Spleen (tissue), 11 donors: ENCODE data around the gene CHRNG. TPM values are rescaled to one million over a fixed set of nuclear protein-coding genes. Genes with fewer than 3 reads are reported as not detected.

Experiments
- DNase-seq: peaks from one replicate; pipeline ENCODE4 v3.0.0-alpha.2; 2020
- H3K27ac ChIP-seq, 8 donors: fragments of 200-600 bp; sonication (generic) in 7 of 8; 1 replicate in 4 of 8; 2 replicates in 4 of 8; pipeline versions ENCODE4 v1.5.0 to v1.8.0; 2016 to 2021; ENCODE audit warnings: inconsistent platforms in 4 of 8, mild to moderate bottlenecking in 4 of 8, moderate library complexity in 1 of 8
- H3K27me3 ChIP-seq, 7 donors: fragments of 200-600 bp; sonication (generic) in 6 of 7; replicated peaks in 1 of 7; 1 replicate in 4 of 7; 2 replicates in 3 of 7; pipeline versions ENCODE4 v1.5.0 to v1.8.0; 2016 to 2021; ENCODE audit warnings: inconsistent platforms in 3 of 7, mild to moderate bottlenecking in 1 of 7
- H3K36me3 ChIP-seq, 6 donors: fragments of 200-600 bp; sonication (generic) in 5 of 6; 1 replicate in 4 of 6; 2 replicates in 2 of 6; pipeline versions ENCODE4 v1.5.0 to v1.8.0; 2016 to 2021; ENCODE audit warnings: inconsistent platforms in 2 of 6
- H3K4me1 ChIP-seq, 6 donors: fragments of 200-600 bp; sonication (generic) in 5 of 6; 1 replicate in 3 of 6; 2 replicates in 3 of 6; pipeline versions ENCODE4 v1.5.0 to v1.8.0; 2016 to 2021; ENCODE audit warnings: inconsistent platforms in 3 of 6
- H3K4me3 ChIP-seq, 8 donors: fragments of 200-600 bp; sonication (generic) in 7 of 8; 1 replicate in 4 of 8; 2 replicates in 4 of 8; pipeline versions ENCODE4 v1.5.0 to v1.8.0; 2016 to 2021; ENCODE audit warnings: inconsistent platforms in 4 of 8, mild to moderate bottlenecking in 4 of 8, moderate library complexity in 2 of 8
- H3K9me3 ChIP-seq, 8 donors: fragments of 200-600 bp; sonication (generic) in 7 of 8; 1 replicate in 4 of 8; 2 replicates in 4 of 8; pipeline versions ENCODE4 v1.5.0 to v1.8.0; 2016 to 2021; ENCODE audit warnings: inconsistent platforms in 4 of 8
- CTCF ChIP-seq, 11 experiments: fragments of 200-600 bp in 7 of 11; fragments of 450-650 bp in 4 of 11; sonication (generic) in 4 of 11; IDR thresholded peaks in 8 of 11; conservative IDR thresholded peaks in 3 of 11; 1 replicate in 7 of 11; 2 replicates in 4 of 11; pipeline versions ENCODE4 v1.4.0 to v1.8.0; 2016 to 2021; ENCODE audit warnings: antibody characterized with exemption in 11 of 11, inconsistent platforms in 4 of 11, mild to moderate bottlenecking in 1 of 11
- POLR2A ChIP-seq, 3 donors: fragments of 450-650 bp; IDR thresholded peaks; one replicate each; pipeline ENCODE4 v1.5.1; 2017; ENCODE audit warnings: antibody characterized with exemption in 3 of 3, mild to moderate bottlenecking in 1 of 3
- POLR2AphosphoS5 ChIP-seq, 3 donors: sonication (generic); formaldehyde crosslinking; IDR thresholded peaks; one replicate each; pipeline ENCODE4 v1.5.1; 2017; ENCODE audit warnings: antibody characterized with exemption in 3 of 3
- WGBS, 5 donors: extraction: QIAGEN DNeasy Blood & Tissue Kit in 3 of 5; methylation state at CpG; one replicate each; pipeline versions ENCODE4 v1.1.5 to v1.1.7; 2013 to 2018; 5-methylcytosine and 5-hydroxymethylcytosine counted together
- intact Hi-C: fragments of 100-400 bp; cut with DNase I; formaldehyde crosslinking; loops from one replicate; pipeline ENCODE4 v1.15.0; 2023; ENCODE audit warnings: low total_unique reads
- polyA plus RNA-seq, 3 donors: library from polyadenylated mRNA; stranded (reverse); fragments of 200-250 nt; gene quantifications; one replicate each; pipeline ENCODE4 v1.2.1, GENCODE V29; 2013
- total RNA-seq, 7 donors: library from RNA; depleted of rRNA in 3 of 7; stranded (reverse); fragments of >200 nt in 3 of 7; fragmentation: NEBNext Ultra II Directional in 4 of 7; extraction: Animal tissue kit (Norgen Biotek cat#: 25700) in 4 of 7; gene quantifications; one replicate each; pipeline versions ENCODE4 v1.1.0 to v1.2.1, GENCODE V29; 2016 to 2021
- donor health status: healthy with polysubstance abuse.
- donor health status: DM: no; HTN: no; CAD: no; lungs with moderate emphysema.
- donor health status: DM: no; HTN: no; CAD: no.
- donor health status: Bipolar disorder and iron deficiency.
- donor health status: healthy.
- donor health status: DM: no; HTN: no; CAD: no.
- donor health status: DM: yes; HTN: yes; CAD: no.

The CHRNG gene
- total and polyA plus RNA-seq, 10 donors, result 0.06 TPM; not detected in 9

DNA sequence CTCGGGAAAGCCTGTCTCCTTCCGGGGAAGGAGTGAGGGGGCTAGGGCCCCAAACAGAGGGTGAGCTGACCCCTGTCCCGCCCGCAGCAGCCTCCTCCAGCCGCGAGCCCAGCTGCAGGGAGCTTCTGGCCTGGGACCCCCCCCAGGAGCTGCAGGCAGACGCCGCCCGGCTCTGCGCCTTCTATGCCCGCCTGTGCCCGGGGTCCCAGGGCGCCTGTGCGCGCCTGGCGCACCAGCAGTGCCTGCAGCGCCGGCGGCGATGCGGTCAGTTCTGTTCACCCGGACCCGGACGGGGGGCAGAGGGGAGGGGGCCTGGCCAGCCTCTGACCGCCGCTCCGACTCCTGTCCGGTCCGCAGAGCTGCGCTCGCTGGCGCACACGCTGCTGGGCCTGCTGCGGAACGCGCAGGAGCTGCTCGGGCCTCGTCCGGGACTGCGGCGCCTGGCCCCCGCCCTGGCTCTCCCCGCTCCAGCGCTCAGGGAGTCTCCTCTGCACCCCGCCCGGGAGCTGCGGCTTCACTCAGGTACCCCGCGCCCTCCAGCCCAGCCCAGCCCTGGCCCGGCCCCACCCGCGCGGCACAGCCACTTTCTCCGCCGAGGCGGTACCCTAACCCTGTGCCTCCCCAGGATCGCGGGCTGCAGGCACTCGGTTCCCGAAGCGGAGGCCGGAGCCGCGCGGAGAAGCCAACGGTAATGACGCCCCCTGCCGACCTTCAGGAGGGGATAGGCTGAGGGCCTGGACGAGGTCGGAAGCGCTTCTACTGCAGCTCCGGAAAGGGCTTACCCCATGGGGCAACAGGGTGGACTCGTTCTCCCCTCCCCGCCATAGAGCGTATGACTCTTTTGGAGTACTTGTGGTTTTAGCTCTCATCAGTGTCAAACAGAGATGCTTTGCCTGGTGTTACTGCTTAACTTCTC is 15.6 kb upstream of the CHRNG start:
- H3K4me1 ChIP-seq, result peaks cover 10 to 37% (median 32%) of the 10 kb centered on the region in 6 donors
- peak overlapping the region in 7 of 8 donors; percentile 15 to 63 (median 19) for H3K4me3 ChIP-seq
- H3K27me3 ChIP-seq, result peaks cover 12 to 100% (median 56%) of the 10 kb centered on the region in 7 donors
- H3K36me3 ChIP-seq, result no peaks in the 10 kb centered on the region
- no peak overlapping the region for H3K27ac ChIP-seq
- TF ChIP-seq POLR2AphosphoS5 (IDR thresholded peaks at IDR 0.05) (peak in 1 of 3 donors; percentile 31), POLR2A (IDR thresholded peaks at IDR 0.05) (no peak), CTCF (IDR thresholded peaks at IDR 0.05 in 8 of 11, conservative IDR thresholded peaks at IDR 0.05 in 3 of 11) (no peak)
- WGBS, 5 donors, result 0 to 2% (median 2%) methylated on average over 43 to 75 of the region's 75 CpGs
- no peak for DNase-seq
- no peaks in the 10 kb centered on the region for H3K9me3 ChIP-seq
- intact Hi-C loops, result loop anchor here (10.0 kb wide), 1 partner anchor 69 kb away; the partner anchor contains the start of gene ALPI

DNA sequence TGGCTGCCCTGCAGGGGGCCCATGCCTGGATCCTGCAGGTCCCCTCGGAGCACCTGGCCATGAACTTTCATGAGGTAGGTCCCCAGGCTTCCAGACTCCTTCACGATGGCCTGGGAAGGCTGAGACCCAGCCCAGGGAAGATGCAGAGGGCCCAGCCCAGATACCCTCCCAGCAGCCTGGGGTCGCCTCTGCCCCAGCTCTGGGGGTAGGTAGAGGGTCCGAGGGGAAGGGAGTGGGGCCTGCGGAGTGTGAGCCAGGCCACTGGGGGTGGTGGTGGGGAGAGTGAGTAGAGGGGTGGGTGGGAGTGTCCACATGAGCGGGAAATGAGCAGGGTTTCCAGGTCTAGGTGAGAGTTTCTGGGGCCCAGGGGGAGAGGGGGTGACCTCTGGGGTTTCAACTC is 14.7 kb upstream of the CHRNG start:
- H3K4me1 ChIP-seq, result peaks cover 10 to 37% (median 32%) of the 10 kb centered on the region in 6 donors
- 69 to 80% (median 74%) methylated on average over 4 to 6 of the region's 6 CpGs for WGBS, 5 donors
- intact Hi-C loops, result loop anchor here (10.0 kb wide), 1 partner anchor 70 kb away; the partner anchor contains the start of gene ALPI

DNA sequence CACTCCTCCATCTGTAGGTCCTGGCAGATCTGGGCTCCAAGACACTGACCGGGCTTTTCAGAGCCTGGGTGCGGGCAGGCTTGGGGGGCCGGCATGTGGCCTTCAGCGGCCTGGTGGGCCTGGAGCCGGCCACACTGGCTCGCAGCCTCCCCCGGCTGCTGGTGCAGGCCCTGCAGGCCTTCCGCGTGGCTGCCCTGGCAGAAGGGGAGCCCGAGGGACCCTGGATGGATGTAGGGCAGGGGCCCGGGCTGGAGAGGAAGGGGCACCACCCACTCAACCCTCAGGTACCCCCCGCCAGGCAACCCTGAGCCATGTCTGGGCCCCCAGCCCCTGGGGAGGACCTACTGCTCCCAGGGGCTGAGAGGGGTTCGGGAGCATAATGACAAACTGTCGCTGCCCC is 14.3 kb upstream of the CHRNG start:
- Histone ChIP-seq H3K36me3 (no peaks in the 10 kb centered on the region), H3K4me1 (peaks cover 10 to 37% (median 32%) of the 10 kb centered on the region in 6 donors), H3K4me3 (no peak overlapping the region), H3K9me3 (no peaks in the 10 kb centered on the region), H3K27me3 (peaks cover 12 to 100% (median 56%) of the 10 kb centered on the region in 7 donors), H3K27ac (no peak overlapping the region)
- TF ChIP-seq POLR2A (IDR thresholded peaks at IDR 0.05), result no peak
- no peak for TF ChIP-seq CTCF (IDR thresholded peaks at IDR 0.05 in 8 of 11, conservative IDR thresholded peaks at IDR 0.05 in 3 of 11)
- no peak for TF ChIP-seq POLR2AphosphoS5 (IDR thresholded peaks at IDR 0.05)
- no peak for DNase-seq
- intact Hi-C loops, result loop anchor here (10.0 kb wide), 1 partner anchor 70 kb away; the partner anchor contains the start of gene ALPI
- WGBS, 5 donors, result 79 to 89% (median 84%) methylated on average over 5 to 14 of the region's 14 CpGs

More for the DNA sequence above, 14.7 kb upstream of the CHRNG start:
- TF ChIP-seq POLR2A (IDR thresholded peaks at IDR 0.05) (no peak), POLR2AphosphoS5 (IDR thresholded peaks at IDR 0.05) (no peak), CTCF (IDR thresholded peaks at IDR 0.05 in 8 of 11, conservative IDR thresholded peaks at IDR 0.05 in 3 of 11) (no peak)
- Histone ChIP-seq H3K9me3 (no peaks in the 10 kb centered on the region), H3K36me3 (no peaks in the 10 kb centered on the region), H3K27me3 (peaks cover 12 to 100% (median 56%) of the 10 kb centered on the region in 7 donors), H3K4me3 (peak overlapping the region in 1 of 8 donors; percentile 63), H3K27ac (no peak overlapping the region)
- DNase-seq, result no peak
